DND-41 (cell line): ENCODE results near the gene NOS1.

Experiments
- EZH2 ChIP-seq: IDR thresholded peaks from 3 replicates; pipeline ENCODE4 v1.6.1; 2012; ENCODE audit warnings: borderline replicate concordance, low read depth, mild to moderate bottlenecking, moderate library complexity, low read length, inconsistent platforms; ENCODE audit not compliant: severe bottlenecking
- TF ChIP-seq, protein P1 (sequence below): IDR thresholded peaks from 2 replicates; pipeline ENCODE4 v1.5.1; 2012; ENCODE audit warnings: borderline replicate concordance, low read length, moderate library complexity, mild to moderate bottlenecking; ENCODE audit not compliant: poor library complexity, severe bottlenecking; ENCODE audit errors: extremely low read depth

DNA sequence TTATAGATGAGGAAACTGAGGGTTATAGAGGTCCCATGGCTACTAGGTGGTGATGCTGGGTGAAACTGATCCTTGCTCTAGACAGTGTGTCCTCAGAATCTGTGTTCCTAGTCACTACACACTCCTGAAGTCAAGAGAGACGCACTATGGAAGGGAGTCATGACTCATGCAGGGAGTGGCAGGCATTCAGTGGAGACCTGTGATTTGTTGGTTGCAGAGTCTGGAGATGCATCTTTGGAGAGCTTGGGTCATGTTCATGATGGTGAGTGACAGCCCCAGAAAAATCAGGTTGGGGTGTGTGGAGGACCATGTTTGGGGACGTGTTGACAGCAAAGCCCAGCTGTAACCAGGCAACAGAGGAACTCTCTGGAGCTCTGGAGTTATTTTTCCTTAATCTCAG lies 133.2 kb downstream of the NOS1 start:
- TF ChIP-seq, protein P1, sequence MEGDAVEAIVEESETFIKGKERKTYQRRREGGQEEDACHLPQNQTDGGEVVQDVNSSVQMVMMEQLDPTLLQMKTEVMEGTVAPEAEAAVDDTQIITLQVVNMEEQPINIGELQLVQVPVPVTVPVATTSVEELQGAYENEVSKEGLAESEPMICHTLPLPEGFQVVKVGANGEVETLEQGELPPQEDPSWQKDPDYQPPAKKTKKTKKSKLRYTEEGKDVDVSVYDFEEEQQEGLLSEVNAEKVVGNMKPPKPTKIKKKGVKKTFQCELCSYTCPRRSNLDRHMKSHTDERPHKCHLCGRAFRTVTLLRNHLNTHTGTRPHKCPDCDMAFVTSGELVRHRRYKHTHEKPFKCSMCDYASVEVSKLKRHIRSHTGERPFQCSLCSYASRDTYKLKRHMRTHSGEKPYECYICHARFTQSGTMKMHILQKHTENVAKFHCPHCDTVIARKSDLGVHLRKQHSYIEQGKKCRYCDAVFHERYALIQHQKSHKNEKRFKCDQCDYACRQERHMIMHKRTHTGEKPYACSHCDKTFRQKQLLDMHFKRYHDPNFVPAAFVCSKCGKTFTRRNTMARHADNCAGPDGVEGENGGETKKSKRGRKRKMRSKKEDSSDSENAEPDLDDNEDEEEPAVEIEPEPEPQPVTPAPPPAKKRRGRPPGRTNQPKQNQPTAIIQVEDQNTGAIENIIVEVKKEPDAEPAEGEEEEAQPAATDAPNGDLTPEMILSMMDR, result no peak
- no peak for TF ChIP-seq EZH2
